HG02840 (cell line): ENCODE measurements around the gene VPS8.

Experiments used
- ATAC-seq: cut with Tn5 transposase; IDR thresholded peaks from one replicate; pipeline ENCODE4 v1.9.1; 2021; ENCODE audit warnings: mild to moderate bottlenecking, moderate library complexity, moderate number of reproducible peaks; ENCODE audit not compliant: unreplicated experiment, low FRiP score

Gene VPS8

GRCh38 chr3:184784731-184785500 lies 27.1 kb upstream of the VPS8 start:
- no peak for ATAC-seq

DNA sequence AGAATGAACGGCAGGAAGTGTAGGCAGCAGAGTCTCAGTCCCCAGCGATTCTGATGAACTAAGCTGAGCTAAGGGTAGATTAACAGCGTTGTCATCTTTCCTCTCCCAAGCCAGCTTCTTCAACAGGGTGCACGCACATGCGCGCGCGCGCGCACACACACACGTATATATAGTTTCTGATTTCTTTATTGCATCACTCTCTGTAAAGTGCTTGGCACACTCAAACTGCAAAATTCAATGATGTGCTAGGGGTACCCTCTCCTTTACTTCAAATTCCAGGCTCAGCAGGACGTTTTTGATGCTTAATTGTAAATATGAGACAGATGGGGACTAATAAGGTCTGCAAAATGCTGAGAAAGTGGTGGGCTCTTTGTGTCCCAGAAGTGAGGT lies 26.1 kb upstream of the VPS8 start:
- ATAC-seq: no peak

DNA sequence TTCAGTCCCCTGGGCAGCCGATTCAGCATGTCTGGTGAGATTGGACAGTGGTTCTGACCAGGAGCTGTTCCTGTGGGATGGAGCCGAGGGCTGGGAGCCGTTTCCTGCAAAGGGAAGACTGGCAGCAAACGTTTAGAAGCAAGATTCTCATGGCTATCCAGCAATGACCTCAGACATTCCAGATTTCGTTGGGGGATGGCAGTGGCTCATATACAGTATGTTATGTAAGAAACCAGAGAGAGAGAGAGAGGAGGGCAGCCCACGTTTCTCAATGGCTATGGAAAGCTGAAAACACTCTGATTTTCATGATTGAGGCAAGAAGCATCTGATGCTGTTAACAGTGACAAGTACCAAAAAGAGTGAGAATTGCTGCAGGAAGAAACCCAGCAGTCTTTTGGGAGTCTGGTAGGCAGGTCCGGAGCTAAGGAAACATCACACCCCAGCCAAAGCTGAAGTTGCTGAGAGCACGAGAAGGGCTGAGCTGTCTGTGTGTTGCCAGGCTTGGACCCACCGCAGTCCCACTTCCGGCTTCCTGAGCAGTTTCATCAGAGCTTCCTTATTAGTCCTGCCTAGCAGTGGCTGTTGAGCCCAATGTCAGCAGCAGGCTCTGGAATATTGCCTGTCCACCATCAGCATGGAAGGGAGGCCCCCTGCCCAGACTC lies 25.6 kb upstream of the VPS8 start:
- no peak for ATAC-seq

GRCh38 chr3:184788751-184789150 lies 23.2 kb upstream of the VPS8 start:
- ATAC-seq: no peak

GRCh38 chr3:184789314-184789998 lies 22.5 kb upstream of the VPS8 start:
- no peak for ATAC-seq

DNA sequence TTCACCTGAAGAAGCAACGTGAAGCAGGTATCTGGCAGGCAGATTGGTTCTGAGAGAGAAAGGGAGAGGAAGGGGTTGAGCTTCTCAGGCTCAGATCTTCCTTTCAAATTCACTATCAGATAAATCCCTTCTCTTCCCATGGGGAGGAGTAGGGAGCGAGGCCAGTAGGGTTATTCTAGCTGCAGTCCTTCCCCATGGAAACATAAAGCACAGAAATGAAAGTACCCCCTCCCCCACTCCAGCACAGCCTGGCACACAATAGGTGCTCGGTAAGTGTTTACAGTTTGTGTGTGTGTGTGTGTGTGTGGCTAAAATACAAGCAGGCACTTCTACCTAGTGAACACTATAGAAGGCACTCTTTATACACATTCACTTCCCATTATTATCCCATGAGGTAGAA lies 20.8 kb upstream of the VPS8 start:
- no peak for ATAC-seq

- no peak for ATAC-seq
Observed at GRCh38 chr3:184795522-184796190, 16.3 kb upstream of the VPS8 start.

DNA sequence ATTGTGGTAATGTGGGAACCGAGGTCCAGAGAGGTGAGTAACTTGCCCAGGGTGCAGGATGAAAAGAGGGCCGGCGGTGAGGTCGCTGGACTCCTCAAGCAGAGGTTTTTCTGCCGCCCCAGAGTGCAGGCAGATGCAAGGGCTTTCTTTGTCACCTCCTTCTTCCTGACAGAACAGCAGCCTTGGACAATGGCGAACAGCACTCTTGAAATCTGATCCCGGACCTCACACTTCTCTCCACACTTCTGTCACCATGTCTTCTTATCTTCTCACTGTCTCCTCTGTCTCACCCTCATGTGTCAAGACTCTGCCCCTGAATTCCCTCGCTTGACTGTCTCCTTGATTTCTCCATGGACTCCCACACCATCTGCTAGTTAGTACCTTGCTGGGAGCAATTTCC lies 15.4 kb upstream of the VPS8 start:
- ATAC-seq: no peak

- no peak for ATAC-seq
Observed at GRCh38 chr3:184796954-184797353, 15.0 kb upstream of the VPS8 start.

DNA sequence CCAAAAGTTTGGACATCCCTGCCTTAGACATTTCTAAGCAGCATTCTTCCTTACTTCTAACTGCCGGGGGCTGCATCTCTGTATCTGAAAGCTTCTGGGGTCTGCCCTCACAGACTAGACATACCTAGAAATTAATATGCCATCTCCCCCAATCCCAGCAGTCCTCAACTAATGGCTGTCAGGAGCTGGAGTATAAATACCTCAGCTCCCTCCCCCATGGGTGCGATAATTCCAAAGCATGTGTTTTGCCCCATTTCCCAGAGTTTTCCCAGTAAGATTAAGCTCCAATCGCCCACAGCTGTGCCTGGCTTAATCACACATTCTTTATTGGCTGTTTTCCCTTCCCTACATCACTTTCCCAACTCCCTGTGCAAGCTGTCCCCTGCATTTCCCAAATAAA lies 13.8 kb upstream of the VPS8 start:
- ATAC-seq: no peak

DNA sequence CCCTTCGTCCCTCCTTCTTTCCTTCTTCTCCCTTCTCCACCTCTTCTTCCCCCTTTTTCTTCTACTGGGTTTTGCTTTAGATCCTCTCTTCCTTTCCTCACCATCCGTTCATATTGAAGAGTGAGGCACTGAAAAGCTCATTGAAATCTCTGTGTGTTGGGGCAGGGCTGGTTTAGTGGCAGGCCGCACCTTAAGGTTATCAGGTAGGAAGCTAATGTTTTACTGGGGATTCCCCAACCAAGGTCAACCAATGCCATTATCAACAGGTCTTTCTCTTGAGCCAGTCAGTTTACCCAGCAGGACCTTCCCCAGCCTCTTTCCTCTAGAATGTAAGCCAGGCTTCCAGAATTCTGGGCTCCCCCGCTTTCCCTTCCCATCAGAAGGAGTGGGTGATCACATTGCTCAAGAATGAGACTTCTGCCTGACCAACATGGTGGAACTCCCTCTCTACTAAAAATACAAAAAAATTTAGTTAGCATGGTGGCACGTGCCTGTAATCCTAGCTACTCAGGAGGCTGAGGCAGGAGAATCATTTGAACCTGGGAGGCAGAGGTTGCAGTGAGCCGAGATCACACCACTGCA lies 11.5 kb upstream of the VPS8 start:
- no peak for ATAC-seq

DNA sequence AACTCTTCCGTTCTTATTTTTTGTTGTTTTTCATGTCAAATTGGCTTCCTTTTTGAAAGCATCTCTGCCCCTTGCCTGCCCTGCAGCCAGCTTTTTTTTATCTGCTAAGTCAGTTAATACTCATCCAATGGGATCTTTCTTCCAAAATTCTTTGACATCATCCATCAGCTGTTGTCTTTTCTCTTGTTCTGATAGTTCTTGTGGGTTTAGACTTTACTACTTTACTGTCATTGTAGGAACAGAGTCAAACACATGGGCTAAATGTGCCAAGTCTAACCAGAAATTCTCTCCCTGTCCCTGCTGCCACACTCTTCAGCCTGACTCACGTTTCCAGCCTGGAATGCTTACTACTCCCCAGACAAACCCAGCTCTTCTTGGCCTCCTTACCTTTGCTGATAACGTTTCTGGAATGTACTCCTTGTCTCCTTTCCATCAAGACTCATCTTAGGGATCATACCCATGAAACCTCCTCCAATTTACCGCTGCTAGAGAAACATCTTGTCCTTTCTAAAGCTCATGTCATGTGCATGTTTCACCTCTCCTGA lies 10.7 kb upstream of the VPS8 start:
- no peak for ATAC-seq

DNA sequence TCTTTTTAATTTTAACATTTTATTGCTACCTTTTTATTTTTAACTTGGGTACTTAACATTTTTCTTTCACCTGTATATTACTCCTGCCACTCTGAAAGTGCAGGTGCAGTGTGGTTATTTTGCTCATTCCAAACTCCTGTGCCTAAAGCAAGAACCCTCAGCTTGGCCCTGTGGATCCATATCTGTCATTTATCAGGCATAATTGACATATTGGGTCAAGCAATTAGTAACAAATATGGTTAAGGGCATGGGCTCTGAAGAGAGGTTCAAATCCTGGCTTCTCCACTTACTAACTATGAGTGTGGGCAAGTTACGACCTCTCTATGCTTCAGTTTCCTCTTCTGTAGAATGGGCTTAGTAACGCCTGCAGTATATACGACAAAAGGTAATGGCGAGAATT lies 9.8 kb upstream of the VPS8 start:
- no peak for ATAC-seq

- ATAC-seq: no peak
Observed at GRCh38 chr3:184804801-184805200, 7.2 kb upstream of the VPS8 start.

DNA sequence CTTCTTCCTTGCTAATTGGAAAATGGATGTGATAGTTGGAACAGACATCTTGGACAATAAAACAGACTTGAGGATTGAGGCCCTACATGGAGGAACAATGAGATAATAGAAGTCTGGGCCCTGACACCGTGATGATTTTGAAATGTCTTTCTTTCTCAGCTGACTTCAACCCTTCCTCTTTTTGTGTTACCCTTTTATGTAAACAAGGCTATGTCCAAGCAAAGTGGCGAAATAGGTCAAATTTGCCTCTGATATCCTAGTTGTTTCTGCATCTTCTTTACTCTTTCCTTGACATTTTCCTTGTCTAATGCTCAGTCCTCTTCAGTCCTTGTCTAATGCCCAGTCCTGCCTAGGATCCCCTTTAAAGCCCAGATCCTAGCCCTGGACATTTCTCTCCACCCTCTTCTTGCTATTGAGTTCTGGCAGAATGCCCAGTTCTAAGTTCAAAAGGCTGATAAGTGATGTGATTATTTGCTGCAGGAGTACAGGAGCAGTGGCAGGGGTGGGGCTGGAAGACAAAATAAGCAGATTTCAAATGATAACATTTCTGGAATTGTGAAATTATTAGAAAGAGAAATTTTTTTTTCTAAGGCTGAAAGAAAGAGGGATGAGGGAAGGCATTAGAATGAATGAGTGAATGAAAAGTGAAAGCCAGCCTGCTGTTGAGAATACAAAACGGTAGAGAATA lies 6.5 kb upstream of the VPS8 start:
- no peak for ATAC-seq

DNA sequence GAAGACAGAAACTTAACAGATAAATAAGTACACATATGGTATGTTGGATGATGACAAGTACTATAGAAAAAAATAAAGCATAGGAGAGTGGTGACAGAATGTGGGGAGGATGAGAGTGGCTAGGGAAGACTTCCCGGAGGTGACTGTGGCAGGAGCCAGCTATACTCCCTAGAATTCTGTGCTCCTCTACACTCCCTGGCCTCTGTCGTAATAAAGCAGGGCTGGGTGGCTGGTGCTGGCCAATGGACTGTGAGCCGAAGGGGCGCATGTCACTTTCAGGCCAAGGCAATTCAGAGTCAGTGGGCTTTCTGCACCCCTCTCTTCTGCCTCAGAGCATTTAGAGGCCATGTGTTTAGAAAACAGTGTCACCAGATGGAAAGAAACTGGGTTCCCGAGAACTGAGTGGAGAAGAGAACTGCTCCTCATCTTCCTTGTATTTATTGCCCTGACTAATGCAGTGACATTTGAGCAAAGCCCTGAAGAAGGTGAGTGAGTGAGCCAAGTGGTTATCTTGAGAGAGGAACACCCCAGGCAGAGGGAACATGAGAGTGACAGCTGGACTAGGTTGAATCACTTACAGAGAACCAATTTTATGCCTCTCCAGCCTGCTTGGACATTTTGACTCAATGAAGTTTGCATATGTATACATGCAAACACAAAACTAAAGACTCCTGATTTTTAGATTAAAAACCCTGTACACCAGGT lies 5.2 kb upstream of the VPS8 start:
- no peak for ATAC-seq

- ATAC-seq: no peak
Observed at GRCh38 chr3:184807549-184807948, 4.4 kb upstream of the VPS8 start.

- no peak for ATAC-seq
Observed at GRCh38 chr3:184808021-184808420, 3.9 kb upstream of the VPS8 start.

DNA sequence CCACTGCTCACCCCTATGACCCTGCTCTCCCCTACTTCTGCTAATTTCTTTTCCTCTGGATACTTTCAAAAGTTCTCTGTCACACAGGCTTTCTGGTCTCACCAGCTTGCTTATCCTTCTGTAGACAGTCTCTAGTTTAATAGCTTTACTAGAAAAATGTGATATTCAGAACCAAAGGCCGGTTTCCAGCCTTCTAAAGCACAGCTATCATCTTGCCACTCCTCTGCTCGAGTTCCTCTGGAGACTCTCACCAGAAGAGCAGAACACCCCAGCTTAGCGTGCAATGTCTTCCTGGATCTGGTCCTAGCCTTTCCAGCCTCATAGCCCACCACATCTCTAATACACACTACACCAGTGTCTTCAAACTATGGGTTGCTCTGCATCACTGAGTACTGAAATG lies 1.8 kb upstream of the VPS8 start:
- ATAC-seq: no peak
